Posterior cingulate gyrus (tissue), 11 donors: ENCODE data around the gene PPP1R3G.
A peak's percentile ranks its signal among the peaks of the same experiment; 100 is the strongest.
"Not testable (repeated sequence)": the region's sequence is repeated elsewhere in the genome, so short reads cannot be mapped to it uniquely, and the experiment has no call there.

Source experiments
- DNase-seq, 10 donors: peaks; one replicate each; pipeline versions ENCODE4 v3.0.0 to v3.0.0-alpha.2; 2020 to 2021; ENCODE audit warnings: mixed read lengths in 3 of 10
- intact Hi-C: fragments of 100-400 bp; cut with DNase I; formaldehyde crosslinking; loops from one replicate; pipeline ENCODE4 v1.15.1; 2023

Gene PPP1R3G

DNA sequence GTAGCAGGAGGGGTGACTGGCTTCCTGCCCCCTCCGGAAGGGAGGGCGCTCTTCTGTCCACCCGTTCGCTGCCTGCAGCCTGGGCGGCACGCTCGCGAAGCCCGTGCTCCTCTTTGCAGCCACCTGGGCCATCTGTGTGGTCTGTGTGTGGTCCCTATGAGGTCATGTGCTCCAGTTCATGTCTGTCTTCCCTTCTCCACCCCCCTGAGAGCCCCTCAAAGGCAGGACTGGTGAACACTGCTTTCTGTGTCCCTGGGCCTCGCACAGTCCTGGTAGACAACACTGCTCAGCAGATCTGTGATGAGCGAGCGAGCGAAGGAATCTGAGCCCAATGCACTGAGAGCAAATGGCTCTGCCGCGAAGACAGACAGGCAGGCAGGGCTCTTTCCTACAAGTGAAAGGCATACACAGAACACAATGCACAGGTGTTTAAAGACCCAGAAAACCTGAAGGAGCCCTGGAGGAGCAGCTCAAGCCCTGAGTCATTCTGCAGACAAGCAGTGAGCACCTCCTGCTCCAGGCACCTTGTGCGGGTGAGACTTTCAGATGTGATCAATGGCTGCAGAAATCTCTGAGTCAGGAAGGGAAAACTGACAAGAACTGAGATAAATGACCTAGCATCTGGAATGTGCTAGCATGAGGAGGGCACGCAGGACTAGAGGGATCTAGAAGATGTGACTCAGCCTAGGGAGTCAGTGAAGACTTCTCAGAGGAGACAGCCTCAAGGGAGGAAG, 27.1 kb downstream of the PPP1R3G start:
- intact Hi-C loops = no loop called here
- DNase-seq = peak in 1 of 10 donors; percentile 43

DNA sequence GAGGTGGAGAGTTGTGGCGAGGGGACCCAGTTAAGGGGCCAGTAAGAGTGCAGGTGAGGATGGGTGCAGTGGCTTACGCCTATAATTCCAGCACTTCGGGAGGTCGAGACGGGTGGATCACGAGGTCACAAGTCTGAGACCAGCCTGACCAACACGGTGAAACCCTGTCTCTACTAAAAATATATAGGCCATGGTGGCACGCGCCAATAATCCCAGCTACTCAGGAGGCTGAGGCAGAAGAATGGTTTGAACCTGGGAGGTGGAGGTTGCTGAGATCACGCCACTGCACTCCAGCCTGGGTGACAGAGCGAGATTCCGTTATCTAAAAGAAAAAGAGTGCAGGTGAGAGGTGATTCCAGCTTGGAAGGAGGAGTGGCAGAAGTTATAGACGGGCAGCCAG, 28.0 kb downstream of the PPP1R3G start:
- DNase-seq = no peak
- intact Hi-C loops = no loop called here

DNA sequence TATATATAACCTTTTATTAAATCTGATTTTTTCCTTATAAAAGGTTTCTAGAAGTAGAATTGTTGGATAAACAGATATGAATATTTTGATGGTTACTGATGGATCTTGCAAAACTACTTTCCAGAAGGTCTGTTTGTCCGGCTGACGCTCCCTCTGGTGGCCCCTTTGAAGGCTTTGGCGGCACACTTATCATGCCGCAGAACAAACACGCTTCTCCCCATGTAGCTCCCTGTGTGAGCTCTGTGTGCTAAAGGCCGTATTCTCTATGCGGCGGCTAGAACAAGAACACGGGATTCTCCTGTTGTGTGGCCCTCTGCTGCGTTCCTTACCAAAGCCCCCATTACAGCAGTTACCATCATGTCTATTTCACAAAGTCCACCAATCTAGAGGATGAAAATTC, 30.0 kb downstream of the PPP1R3G start:
- peak in 1 of 10 donors; percentile 51 for DNase-seq
- intact Hi-C loops = no loop called here

- DNase-seq = no peak
- intact Hi-C loops = no loop called here
Observed at GRCh38 chr6:5116243-5116991, 31.3 kb downstream of the PPP1R3G start.

DNA sequence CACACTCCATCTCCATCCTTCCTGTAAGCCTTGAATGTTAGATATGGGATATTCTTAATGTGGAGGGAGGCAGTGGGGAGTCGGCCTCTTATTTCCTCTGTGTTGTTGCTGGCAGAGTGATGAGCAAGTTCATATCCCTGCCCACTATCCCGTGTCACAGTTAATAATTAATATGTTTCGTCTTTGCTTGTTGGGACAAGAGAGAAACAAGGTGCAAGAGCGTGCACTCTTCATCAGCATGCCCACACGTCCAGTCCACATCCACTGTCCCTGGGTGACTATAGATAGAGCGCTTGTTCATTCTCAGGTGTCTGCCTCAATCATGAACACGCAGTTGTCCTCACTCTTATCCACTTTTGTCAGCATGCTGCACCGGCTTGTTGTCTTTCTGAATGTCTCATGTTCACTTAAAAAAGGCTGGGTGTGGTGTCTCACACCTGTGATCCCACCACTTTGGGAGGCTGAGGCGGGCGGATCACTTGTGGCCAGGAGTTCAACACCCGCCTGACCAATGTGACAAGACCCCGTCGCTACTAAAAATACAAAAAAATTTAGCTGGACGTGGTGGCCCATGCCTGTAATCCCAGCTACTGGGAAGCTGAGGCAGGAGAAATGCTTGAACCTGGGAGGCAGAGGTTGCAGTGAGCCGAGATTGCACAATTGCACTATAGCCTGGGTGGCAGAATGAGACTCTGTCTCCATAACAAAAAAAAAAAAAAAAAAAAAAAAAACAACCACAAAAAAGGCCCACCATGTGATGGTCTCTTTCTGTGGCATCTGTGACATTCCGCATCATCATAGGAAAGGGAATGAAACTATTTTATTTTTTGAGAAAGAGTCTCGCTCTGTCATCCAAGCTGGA, 34.2 kb downstream of the PPP1R3G start:
- intact Hi-C loops = no loop called here
- no peak for DNase-seq

GRCh38 chr6:5120011-5120410, 34.9 kb downstream of the PPP1R3G start:
- DNase-seq = no peak
- intact Hi-C loops = no loop called here

DNA sequence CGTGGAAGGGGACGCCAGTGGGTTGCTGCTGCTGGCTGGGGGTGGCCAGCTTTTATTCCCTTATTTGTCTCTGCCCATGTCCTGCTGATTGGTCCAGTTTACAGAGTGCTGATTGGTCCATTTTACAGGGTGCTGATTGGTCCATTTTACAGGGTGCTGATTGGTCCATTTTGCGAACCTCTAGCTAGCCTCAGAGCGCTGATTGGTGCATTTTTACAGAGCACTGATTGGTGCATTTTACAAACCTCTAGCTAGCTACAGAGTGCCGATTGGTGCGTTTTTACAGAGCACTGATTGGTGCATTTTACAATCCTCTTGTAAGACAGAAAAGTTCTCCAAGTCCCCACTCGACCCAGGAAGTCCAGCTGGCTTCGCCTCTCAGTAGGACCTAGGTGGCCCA, 35.4 kb downstream of the PPP1R3G start:
- intact Hi-C loops, DNase-seq: not testable (repeated sequence)

GRCh38 chr6:5121479-5121878, 36.3 kb downstream of the PPP1R3G start:
- no peak for DNase-seq

GRCh38 chr6:5121956-5122355, 36.8 kb downstream of the PPP1R3G start:
- DNase-seq = no peak
- intact Hi-C loops = no loop called here

More at GRCh38 chr6:5121479-5121878, 36.3 kb downstream of the PPP1R3G start:
- intact Hi-C loops = no loop called here

DNA sequence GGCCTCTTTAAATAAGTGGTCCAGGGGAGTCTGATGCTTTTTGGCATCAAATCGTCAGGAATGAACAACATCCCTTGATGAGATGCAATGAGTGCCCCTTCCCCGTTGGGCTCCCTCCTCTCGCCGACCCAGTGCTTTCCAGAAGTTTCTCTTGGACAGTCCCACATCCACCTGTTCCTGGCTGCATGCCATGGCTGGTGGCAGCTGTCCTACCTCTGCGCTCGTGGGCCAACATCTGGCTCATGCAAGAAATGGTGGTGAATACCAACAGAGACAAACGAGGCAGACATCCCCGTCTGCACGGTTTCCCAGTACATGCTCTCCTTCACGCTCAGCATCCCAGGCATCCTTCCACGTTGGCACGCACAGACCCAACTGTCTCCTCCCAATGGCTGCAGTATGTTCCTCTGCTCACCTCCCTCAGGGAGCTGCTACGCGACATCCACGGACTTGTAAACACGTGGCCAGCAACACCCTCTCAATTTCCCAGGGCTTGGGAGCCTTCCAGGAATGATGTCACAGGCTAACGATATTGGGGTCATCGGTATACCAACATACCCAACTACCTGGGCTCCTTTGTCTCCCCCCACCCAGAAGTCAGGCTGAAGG, 37.5 kb downstream of the PPP1R3G start:
- intact Hi-C loops = no loop called here
- peak in 1 of 10 donors; percentile 79 for DNase-seq

DNA sequence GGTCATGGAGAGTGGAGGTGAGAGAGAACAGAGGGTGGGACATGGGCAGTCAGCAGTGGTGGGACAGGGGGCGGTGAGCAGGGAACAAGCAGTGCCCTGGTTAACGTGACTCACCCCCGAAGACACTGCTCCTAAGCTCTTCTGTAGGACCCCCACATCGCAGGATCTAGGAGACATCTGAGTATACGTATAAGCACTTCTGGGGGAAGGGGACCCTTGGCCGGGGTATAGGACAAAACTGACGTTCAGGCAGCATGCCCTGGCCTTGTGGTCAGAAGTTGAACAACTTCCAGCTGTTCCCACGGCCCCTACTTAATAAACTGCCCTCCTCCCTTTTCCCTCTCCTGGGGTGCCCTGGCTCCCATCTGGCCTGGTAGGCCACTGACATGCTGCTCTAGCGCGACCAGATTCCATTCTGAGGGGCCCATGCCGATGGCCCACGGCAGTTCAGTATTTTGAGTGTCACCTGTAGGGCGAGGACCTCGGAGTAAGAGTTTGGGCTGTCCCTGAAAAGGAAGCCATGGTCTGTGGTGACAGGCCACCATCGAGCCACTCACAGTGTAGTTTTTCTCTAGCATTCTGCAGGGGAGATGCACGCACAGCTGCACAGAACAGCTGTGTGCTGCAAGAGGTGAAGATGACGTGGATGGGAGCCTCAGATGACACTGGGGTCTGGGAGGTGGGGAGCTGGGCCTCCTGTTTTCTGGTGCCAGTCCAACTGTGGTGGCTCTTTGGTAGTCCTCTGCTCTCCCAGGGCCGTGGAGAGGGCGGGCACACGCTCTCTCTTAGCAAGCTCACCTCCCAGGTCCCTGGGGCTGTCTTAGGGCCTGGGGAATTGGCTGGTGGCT, 38.4 kb downstream of the PPP1R3G start:
- intact Hi-C loops = no loop called here
- DNase-seq = peak in 1 of 10 donors; percentile 69

DNA sequence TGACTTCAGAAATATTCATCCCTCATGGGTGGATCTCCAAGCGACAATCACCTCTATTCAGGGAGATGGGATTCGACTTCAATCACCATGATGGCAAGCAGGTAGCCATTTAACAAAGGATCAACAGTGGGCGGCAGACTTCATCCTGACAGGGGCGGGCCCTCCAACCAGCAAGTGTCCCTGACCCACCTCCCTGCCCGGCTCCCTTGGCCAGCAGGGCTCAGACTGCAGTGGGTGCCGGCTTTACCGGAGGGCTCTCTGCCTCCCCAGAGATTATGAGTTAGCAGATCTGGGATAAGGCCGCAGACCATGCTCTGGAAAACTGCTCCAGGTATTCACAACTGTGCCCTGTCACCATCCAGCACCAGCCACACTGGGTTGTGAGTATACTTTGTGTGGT, 39.4 kb downstream of the PPP1R3G start:
- intact Hi-C loops = no loop called here

DNA sequence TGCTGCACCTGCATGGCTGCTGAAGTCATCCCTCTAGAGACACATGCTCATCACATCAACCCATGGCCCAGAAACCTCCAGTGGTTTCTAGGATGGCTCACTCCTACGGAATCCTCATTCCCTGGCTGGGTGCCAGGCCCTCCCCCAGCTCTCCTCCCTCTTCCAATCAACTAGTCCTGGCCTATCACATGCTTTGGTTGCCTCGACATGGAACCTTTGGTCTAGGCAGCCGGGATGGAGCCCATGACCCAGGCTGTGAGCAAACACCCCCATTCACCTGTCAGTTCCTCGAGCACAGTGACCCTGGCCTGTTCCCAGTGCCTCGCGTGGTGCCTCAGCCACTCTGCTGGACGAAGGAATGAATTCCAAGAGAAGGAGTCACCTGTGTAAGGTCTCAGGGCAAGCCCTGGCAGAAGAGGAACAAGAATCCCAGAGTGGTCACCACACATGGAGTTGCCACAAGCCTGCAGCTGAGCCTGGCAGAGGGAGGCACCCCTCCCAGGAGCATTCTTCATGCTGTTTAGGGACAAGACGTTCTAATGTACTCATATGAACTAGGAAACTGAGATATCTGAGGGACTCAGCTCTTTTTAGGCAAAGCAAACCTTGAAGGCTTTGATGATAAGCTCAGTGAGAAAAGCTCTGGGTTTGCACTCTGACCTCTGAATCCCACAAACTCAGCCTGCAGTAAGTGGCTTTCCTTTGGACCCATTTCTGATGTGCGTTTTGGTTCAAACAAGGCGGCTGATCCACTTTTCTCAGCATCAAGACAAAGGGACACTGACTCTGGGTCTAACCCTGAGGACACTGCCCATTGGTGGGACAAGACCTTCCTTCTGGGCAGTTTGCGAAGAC, 40.2 kb downstream of the PPP1R3G start:
- no peak for DNase-seq
- intact Hi-C loops = no loop called here

More for the DNA sequence above, 39.4 kb downstream of the PPP1R3G start:
- DNase-seq = no peak

DNA sequence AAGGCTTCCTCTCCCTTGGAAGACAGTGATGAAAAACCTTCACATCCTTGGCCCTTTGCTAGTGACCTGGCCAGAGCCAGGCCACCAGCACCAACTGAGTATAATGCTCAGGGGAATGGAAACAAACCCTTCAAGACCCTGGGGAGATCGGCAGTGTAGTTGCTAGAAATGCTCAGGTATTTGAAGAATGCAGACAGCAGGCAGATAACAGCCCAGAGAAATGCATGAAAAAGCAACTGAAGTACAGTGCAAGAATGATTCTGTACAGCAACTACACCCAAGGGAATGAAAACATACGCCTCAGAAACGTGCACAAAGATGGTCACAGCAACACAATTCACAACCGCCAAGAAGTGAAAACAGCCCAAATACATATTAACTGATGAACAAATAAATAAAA, 41.1 kb downstream of the PPP1R3G start:
- intact Hi-C loops = no loop called here
- DNase-seq = no peak

DNA sequence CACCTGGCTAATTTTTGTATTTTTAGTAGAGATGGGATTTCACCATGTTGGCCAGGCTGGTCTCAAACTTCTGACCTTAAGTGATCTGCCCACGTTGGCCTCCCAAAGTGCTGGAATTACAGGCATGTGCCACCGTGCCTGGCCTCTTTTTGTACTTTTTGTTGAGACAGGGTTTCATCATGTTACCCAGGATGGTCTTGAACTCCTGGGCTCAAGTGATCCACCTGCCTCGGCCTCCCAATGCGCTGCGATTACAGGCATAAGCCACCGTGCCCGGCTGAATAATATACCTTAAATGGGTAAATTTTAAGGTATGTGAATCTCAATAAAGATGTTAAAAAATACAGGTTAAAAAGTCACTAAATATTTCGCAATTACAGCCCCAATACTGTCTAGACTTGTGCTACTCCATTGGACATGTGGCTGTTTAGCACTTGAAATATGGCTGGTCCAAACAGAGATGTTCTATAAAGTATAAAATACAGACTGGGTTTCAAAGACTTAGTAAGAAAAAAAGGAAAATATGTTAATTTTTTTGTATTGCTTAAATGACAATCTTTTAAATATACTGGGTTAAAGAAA, 42.1 kb downstream of the PPP1R3G start:
- no peak for DNase-seq
- intact Hi-C loops = no loop called here

DNA sequence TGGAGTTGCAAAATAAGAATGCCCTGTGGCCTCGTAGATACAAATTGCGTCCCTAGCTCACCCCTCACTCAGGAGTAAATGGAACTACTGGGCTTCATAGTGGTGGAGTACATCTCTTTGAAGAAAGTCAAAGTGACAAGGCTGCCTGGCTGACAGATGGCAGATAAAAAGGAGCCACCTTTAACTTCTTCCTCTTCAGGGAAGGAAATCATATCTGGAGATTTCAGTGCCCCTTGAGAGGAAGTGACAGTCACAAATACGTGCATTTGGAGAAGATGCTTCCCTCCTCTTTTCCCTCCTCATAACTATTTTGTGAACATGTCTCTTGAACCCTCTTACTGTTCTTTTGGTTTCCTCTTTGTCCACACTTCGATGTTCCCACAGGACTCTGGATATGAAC, 43.2 kb downstream of the PPP1R3G start:
- intact Hi-C loops = no loop called here
- DNase-seq = no peak

- no peak for DNase-seq
- intact Hi-C loops = loop anchor here (5.0 kb wide), 1 partner anchor 43 kb away; the partner anchor contains the start of gene PPP1R3G
Observed at GRCh38 chr6:5130135-5130866, 45.2 kb downstream of the PPP1R3G start.

- intact Hi-C loops = loop anchor here (5.0 kb wide), 1 partner anchor 45 kb away; the partner anchor contains the start of gene PPP1R3G
- DNase-seq = peak in 7 of 10 donors; percentile 28 to 91 (median 48)
Observed at GRCh38 chr6:5132731-5133130, 47.6 kb downstream of the PPP1R3G start.
